ENCODE results near the gene C16orf74. TPM values are rescaled to one million over a fixed set of nuclear protein-coding genes. Genes with fewer than 3 reads are reported as not detected.

The C16orf74 gene
- total and polyA plus RNA-seq, 9 donors: 0.38 to 1.5 (median 0.63) TPM; not detected in 2

GRCh38 chr16:85785927-85786326, 35.0 kb upstream of the C16orf74 start:
- TF ChIP-seq EP300 (IDR thresholded peaks at IDR 0.05): no peak
- TF ChIP-seq POLR2A (IDR thresholded peaks at IDR 0.05): no peak
- no peak for TF ChIP-seq CTCF (IDR thresholded peaks at IDR 0.05)
- H3K36me3 ChIP-seq: no peaks in the 10 kb centered on the region
- DNase-seq: no peak
- WGBS, 3 donors: 87 to 97% (median 93%) methylated on average over 2 of the region's 2 CpGs
- no peaks in the 10 kb centered on the region for H3K27me3 ChIP-seq
- H3K27ac ChIP-seq: no peak overlapping the region
- intact Hi-C loops (cut with DNase I): no loop called here
- H3K9me3 ChIP-seq: no peaks in the 10 kb centered on the region
- no peak overlapping the region for H3K4me3 ChIP-seq
- H3K4me1 ChIP-seq (ENCODE audit: insufficient read depth): no peaks in the 10 kb centered on the region

GRCh38 chr16:85784813-85785212, 33.9 kb upstream of the C16orf74 start:
- Histone ChIP-seq H3K27me3 (no peaks in the 10 kb centered on the region), H3K4me3 (no peak overlapping the region), H3K4me1 (ENCODE audit: insufficient read depth) (no peaks in the 10 kb centered on the region), H3K36me3 (no peaks in the 10 kb centered on the region), H3K27ac (no peak overlapping the region), H3K9me3 (no peaks in the 10 kb centered on the region)
- TF ChIP-seq CTCF (IDR thresholded peaks at IDR 0.05): no peak
- TF ChIP-seq EP300 (IDR thresholded peaks at IDR 0.05): no peak
- no peak for TF ChIP-seq POLR2A (IDR thresholded peaks at IDR 0.05)
- WGBS, 3 donors: 77 to 100% (median 97%) methylated on average over 2 of the region's 2 CpGs
- DNase-seq: no peak
- intact Hi-C loops (cut with DNase I): no loop called here

GRCh38 chr16:85783441-85783840, 32.5 kb upstream of the C16orf74 start:
- Histone ChIP-seq H3K4me1 (ENCODE audit: insufficient read depth) (no peaks in the 10 kb centered on the region), H3K27me3 (no peaks in the 10 kb centered on the region), H3K9me3 (no peaks in the 10 kb centered on the region), H3K4me3 (no peak overlapping the region), H3K27ac (no peak overlapping the region), H3K36me3 (no peaks in the 10 kb centered on the region)
- TF ChIP-seq CTCF (IDR thresholded peaks at IDR 0.05) (no peak), EP300 (IDR thresholded peaks at IDR 0.05) (no peak), POLR2A (IDR thresholded peaks at IDR 0.05) (no peak)
- intact Hi-C loops (cut with DNase I): no loop called here
- DNase-seq: no peak
- 93 to 95% (median 93%) methylated on average over 8 of the region's 8 CpGs for WGBS, 3 donors

GRCh38 chr16:85782451-85782850, 31.6 kb upstream of the C16orf74 start:
- intact Hi-C loops (cut with DNase I): no loop called here
- no peaks in the 10 kb centered on the region for H3K9me3 ChIP-seq
- no peak overlapping the region for H3K27ac ChIP-seq
- H3K4me3 ChIP-seq: no peak overlapping the region
- no peaks in the 10 kb centered on the region for H3K4me1 ChIP-seq (ENCODE audit: insufficient read depth)
- no peaks in the 10 kb centered on the region for H3K27me3 ChIP-seq
- no peaks in the 10 kb centered on the region for H3K36me3 ChIP-seq
- TF ChIP-seq CTCF (IDR thresholded peaks at IDR 0.05): no peak
- TF ChIP-seq POLR2A (IDR thresholded peaks at IDR 0.05): no peak
- no peak for TF ChIP-seq EP300 (IDR thresholded peaks at IDR 0.05)
- 82 to 85% (median 82%) methylated on average over 6 of the region's 6 CpGs for WGBS, 3 donors
- no peak for DNase-seq

Measured in ovary (tissue), 9 donors.